ENCODE data around the gene DEPDC5.

DNA sequence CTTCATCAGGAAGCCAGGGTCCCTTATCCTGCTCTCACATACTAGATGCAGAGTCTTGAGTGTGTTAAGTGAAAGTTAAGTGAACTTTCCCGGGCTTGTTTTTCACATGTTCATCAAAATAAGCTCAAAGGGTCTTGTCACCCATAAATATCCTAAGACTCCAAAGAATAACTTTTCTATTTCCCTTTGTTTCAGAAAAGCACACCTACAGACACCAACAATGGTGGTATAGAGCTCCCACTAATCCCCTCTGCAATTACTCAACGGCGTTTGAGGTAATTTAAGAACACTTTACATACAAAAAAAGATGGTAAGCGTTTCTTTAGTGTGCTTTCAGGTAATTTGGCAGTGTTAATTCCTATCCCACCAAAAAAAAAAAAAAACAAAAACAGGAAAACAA lies 6.4 kb upstream of the DEPDC5 start:
- TF ChIP-seq CTCF (IDR thresholded peaks at IDR 0.05) (no peak), POLR2A (IDR thresholded peaks at IDR 0.05) (no peak)

Data from tibial nerve (tissue), 3 donors.